Glomerular endothelial cell (primary cell): Measurements from ENCODE around the gene CDK6. TPM values are rescaled to one million over a fixed set of nuclear protein-coding genes. Genes with fewer than 3 reads are reported as not detected.

Experiments
- DNase-seq: peaks from one replicate; pipeline ENCODE4 v3.0.0-alpha.2; 2011; ENCODE audit warnings: low read depth, low spot score; ENCODE audit errors: extremely low read depth
- total RNA-seq: library from RNA; depleted of rRNA; stranded (reverse); fragments of >200 nt; gene quantifications from 2 replicates; pipeline ENCODE4 v1.2.3, GENCODE V29; 2015

CDK6 gene
- total RNA-seq, 1 donor from 2014 or later, result 108 TPM

- DNase-seq, result no peak
Measured at GRCh38 chr7:92716825-92717580, 119.4 kb downstream of the CDK6 start.

DNA sequence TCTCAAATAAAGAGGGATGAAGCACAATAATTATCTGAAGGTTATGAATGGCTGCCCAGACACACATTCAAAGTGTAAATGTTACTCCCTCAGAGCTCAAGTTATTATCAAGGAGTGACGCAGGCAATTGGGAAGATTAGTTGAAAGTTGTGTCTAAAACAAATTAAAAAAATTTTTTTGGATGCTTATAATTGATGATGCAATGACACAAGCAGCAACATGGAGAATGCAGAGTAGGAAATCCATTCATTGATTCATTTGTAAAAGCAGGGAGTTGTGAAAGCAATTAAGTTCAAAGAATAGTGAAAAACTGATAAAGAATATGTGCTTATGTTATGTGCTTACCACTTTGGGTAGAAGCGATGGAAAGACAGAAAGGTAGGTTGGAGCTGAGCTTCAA is 120.4 kb downstream of the CDK6 start:
- no peak for DNase-seq

GRCh38 chr7:92714767-92715166 is 121.6 kb downstream of the CDK6 start:
- no peak for DNase-seq

GRCh38 chr7:92714280-92714679 is 122.1 kb downstream of the CDK6 start:
- no peak for DNase-seq

GRCh38 chr7:92709912-92710311 is 126.5 kb downstream of the CDK6 start:
- DNase-seq, result no peak

DNA sequence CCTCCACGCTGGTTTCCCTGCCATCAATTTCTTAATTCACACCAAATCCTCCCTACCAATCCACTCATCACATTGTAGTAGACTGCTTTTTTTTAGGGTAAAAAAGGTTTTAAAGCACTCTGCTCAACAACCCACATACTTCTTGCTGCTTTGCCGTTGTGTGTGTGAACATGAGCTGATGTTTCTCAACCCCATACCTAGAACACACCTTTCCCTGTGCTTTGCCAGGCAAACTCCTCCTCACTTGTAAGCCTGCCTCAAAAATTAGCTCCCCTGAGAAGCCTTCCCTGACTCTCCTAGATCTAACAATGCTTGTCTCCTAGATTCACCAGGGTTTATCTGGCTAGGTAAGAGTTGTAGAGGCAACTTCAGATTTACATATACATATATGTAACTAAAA is 127.2 kb downstream of the CDK6 start:
- no peak for DNase-seq

- DNase-seq, result no peak
Measured at GRCh38 chr7:92708111-92709042, 128.0 kb downstream of the CDK6 start.

GRCh38 chr7:92707435-92707834 is 128.9 kb downstream of the CDK6 start:
- no peak for DNase-seq

GRCh38 chr7:92706563-92706962 is 129.8 kb downstream of the CDK6 start:
- no peak for DNase-seq

- no peak for DNase-seq
Measured at GRCh38 chr7:92705831-92706230, 130.5 kb downstream of the CDK6 start.

GRCh38 chr7:92704858-92705257 is 131.5 kb downstream of the CDK6 start:
- no peak for DNase-seq

DNA sequence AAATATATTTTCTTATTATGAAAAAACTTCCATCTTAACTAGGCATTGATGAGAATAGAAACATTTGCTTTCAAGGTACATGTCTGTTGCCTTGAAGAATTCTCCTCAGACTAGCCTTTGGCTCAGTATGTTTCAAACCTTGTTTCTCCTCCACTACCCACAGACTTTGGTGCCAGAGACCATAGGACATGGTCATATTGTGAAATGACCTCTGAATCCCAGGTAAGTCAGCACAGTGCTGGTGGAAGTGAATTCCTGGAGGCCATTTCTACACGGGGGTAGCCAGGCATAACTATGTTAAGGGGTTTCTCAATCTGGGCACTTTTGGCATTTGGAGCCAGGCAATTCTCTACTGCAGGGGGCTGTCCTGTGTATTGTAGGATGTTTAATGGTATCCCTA is 133.8 kb downstream of the CDK6 start:
- no peak for DNase-seq

- DNase-seq, result no peak
Measured at GRCh38 chr7:92699966-92700514, 136.3 kb downstream of the CDK6 start.

DNA sequence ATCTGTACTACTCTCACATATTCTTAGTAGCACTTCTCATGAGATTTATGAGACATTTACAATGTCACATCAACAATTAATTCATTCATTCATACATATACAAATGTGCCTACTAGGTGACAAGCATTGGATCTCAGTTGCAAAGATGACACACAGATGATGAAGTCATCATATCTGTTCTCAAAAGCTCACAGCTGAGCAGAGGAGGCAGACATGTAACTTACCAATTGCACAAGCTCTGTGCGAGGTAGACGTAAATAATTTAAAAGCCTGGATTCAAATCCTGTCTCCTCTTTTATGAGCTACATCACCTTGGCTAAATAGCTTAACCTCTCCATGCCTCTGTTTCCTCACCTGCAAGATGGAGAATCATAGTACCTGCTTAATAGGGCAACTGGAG is 136.8 kb downstream of the CDK6 start:
- DNase-seq, result no peak

- peak; percentile 87 for DNase-seq
Measured at GRCh38 chr7:92698237-92698841, 138.0 kb downstream of the CDK6 start.

- no peak for DNase-seq
Measured at GRCh38 chr7:92697414-92697813, 139.0 kb downstream of the CDK6 start.

DNA sequence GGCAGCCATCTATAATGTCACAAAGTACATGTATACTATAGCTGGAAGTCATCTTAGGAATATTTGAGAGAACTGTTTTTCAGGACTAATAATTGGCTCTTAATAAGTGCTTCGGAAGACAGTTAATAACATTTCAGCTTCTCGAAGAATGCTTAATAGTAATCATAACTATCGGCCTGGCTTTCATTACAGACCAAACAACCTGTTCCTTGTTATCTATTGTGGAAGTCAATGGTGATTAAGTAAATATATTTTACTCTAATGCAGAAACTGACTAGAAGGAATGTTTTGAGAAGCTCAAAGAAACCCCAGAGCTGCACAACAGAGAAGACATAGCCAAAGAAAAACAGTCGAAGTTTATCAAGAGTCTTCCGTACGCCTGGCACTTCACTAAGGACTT is 139.4 kb downstream of the CDK6 start:
- no peak for DNase-seq

GRCh38 chr7:92696584-92696983 is 139.8 kb downstream of the CDK6 start:
- DNase-seq, result no peak

GRCh38 chr7:92695308-92696261 is 140.8 kb downstream of the CDK6 start:
- DNase-seq, result peak; percentile 18

DNA sequence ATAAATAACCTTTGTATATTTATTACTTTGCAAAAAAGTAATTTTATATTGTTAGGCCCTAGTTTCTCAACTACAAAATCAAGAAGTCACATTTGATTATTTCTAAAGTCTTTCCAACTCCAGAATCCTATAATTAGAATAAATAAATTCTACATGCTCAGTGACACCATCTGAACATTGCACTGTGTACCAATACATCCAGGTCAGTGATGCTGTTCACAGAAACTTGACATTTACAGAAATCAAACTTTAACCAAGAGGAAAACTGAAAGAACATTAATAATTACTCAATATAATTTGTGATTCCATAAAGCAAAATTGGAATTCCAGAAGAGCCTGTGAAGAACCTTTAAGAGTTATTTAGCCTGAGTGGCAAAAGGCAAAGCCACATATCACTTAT is 142.2 kb downstream of the CDK6 start:
- no peak for DNase-seq
